ENCODE data around the gene CFAP74. TPM values are rescaled to one million over a fixed set of nuclear protein-coding genes. Genes with fewer than 3 reads are reported as not detected.

The CFAP74 gene
- total and polyA plus RNA-seq, 8 donors, result 0.23 to 4.7 (median 2.8) TPM

DNA sequence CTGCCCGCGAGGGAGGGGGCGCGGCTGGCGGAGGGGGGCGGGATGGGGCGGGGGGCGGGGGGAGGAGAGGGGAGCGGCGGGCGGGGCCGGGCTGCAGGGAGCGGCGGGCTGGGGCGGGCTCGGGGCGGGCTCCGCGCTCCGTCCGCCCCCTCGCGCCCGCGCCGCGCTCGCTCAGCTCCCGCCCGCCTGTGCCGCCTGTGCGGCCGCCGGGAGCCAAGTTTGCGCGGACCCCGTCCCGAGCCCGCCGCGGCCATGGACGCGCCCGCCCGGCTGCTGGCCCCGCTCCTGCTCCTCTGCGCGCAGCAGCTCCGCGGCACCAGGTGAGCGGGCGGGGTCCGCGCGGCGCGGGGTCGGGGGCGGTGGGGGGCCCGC lies 15.6 kb upstream of the CFAP74 start, which contains the start of gene GABRD:
Gene GABRD (plus strand): TSS at position 174 of the 372 bp plus-strand sequence. CDS start 79 bp downstream, at position 253.
- Histone ChIP-seq H3K27ac (no peak within 1 kb of the TSS), H3K27me3 (peaks cover 21 to 98% of the 10 kb centered on the region in 2 donors), H3K9me3 (no peaks in the 10 kb centered on the region), H3K36me3 (no peaks in the 10 kb centered on the region), H3K4me3 (no peak within 1 kb of the TSS), H3K4me1 (peaks cover 0 to 6% of the 10 kb centered on the region in 2 donors)
- DNase-seq, result peak in 2 of 4 donors; percentile 29 to 60
- ATAC-seq, result peak; percentile 53
- intact Hi-C loops (cut with DNase I), result no loop called here
- TF ChIP-seq CTCF (IDR thresholded peaks at IDR 0.05), result no peak

DNA sequence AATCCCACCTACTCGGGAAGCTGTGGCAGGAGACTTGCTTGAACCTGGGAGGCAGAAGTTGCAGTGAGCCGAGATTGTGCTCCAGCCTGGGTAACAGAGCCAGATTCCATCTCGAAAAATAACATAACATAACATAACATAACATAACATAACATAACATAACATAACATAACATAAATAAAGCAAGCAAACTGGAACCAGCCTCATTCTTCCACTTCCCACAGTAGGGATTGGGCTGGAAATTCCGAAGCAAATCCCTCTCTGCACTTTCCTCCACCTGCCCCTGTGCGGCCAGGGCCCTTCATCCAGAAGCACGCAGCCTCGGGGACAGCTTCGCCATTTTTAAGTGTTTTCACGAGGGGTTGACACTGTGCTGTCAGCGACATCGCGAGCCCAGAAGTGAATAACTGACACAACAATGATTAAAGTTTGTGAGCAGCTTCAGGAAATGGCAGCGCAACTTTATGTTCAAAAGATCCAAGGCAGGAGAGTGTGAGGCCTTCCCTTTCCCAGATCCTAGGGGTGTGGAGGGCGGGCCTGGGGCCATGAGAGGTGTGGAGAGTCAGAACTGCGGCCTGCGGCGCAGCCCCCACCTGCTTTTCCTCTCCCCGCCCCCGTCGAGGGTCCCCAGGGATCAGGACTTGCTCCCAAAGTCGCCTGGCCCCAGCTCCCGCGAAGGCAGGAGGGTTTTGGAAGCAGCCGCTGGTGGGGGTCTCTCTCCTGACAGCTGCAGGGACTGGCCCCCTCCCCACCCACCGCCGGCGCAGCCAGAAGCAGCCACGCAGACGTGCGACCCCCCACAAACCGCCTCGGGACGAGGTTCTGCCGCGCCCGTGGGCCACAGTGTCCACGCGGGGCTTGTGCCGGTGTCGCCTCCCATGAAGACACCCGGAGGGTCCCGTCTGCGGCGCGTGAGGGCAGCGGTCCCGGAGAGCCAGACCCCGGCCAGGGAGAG lies 14.9 kb upstream of the CFAP74 start:
- TF ChIP-seq CTCF (IDR thresholded peaks at IDR 0.05), result no peak
- intact Hi-C loops (cut with DNase I), result no loop called here
- Histone ChIP-seq H3K9me3 (no peaks in the 10 kb centered on the region), H3K27me3 (peaks cover 21 to 98% of the 10 kb centered on the region in 2 donors), H3K4me3 (no peak overlapping the region), H3K36me3 (no peaks in the 10 kb centered on the region), H3K4me1 (peaks cover 0 to 6% of the 10 kb centered on the region in 2 donors), H3K27ac (no peak overlapping the region)
- DNase-seq (peak in 2 of 4 donors; percentile 16 to 20), ATAC-seq (no peak)

DNA sequence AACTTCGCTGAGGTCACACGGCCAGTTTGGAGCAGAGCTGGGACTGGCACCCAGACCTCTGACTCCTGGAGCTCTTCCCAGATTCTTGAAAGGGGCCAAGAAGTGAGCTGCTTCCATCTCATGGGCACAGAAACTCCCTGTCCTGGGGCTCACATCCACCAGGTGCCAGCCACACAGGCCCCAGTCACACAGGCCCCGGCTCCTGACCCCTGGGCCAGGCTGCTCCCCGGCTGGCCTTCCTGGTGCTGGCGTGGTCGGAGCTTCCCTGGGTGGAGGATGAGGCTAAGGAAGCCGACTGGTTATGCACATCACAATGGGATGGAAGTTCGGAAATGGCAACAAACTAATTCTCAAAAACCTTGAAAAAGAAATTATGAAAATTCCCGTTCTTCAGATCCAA lies 12.5 kb upstream of the CFAP74 start:
- no peak for DNase-seq
- intact Hi-C loops (cut with DNase I), result no loop called here

DNA sequence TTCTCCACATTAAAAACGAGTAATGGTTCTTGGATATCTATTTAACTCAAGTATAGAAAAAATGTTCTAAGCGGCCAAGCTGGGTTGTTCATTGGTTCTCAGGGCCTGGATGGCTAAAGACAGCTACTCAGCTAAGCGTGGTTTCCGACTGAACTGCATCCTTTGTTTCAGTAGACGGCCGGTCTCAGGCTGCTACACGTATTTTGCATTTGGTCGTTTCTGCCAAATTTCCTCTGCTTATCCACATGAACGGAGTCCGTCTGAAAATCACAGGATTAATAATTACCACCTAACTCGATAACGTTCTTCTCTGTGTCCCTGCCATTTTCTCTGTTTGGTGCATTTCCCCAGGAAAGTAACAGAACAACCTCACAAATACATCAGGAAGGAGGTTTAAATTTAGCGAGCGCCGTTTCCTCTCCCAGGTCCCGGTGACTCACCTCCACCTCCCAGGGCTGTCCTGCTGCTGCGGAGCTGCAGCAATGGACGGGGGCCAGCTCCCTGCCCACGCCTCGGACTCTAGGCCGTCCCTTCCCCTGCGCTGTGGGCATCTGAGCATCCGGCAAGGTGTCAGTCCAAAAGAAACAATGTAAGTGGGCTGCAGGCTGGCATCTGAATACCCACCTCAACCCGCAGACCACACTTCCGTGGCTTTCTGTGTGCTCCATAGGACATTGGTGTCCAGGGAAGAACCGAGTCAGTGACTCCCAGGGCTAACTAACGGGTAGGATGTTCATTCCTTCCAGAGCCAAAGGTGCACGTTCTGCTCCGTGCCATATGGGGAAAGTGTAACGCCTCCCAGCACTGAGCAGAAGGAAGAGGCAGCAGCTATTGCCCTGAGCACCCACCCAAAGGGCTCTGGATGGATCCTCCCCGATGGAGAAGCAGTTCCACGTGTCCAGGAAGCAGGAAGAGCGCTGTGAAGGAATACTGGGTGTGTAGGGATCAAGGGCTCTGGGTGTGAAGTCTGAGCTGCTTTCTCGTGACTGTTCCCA lies 11.5 kb upstream of the CFAP74 start:
- no peak for TF ChIP-seq CTCF (IDR thresholded peaks at IDR 0.05)
- ATAC-seq (no peak), DNase-seq (no peak)
- Histone ChIP-seq H3K4me3 (no peak overlapping the region), H3K27me3 (peaks cover 10 to 88% of the 10 kb centered on the region in 2 donors), H3K4me1 (peaks cover 0 to 6% of the 10 kb centered on the region in 2 donors), H3K9me3 (no peaks in the 10 kb centered on the region), H3K36me3 (no peaks in the 10 kb centered on the region), H3K27ac (no peak overlapping the region)
- intact Hi-C loops (cut with DNase I), result no loop called here

More for the DNA sequence above, 12.5 kb upstream of the CFAP74 start:
- no peak overlapping the region for H3K27ac ChIP-seq
- no peaks in the 10 kb centered on the region for H3K9me3 ChIP-seq
- H3K4me1 ChIP-seq, result peaks cover 0 to 6% of the 10 kb centered on the region in 2 donors
- H3K4me3 ChIP-seq, result no peak overlapping the region
- TF ChIP-seq CTCF (IDR thresholded peaks at IDR 0.05), result no peak
- H3K27me3 ChIP-seq, result peaks cover 18 to 90% of the 10 kb centered on the region in 2 donors
- ATAC-seq, result no peak
- no peaks in the 10 kb centered on the region for H3K36me3 ChIP-seq
